GM12874 (cell line): Measurements from ENCODE around the gene TRIOBP.

Source experiments
- TF ChIP-seq, protein P1 (sequence below): IDR thresholded peaks from 2 replicates; pipeline ENCODE4 v1.5.1; 2011; ENCODE audit warnings: low read depth, mild to moderate bottlenecking, control low read depth, low read length, moderate library complexity; ENCODE audit not compliant: insufficient read depth

The TRIOBP gene

DNA sequence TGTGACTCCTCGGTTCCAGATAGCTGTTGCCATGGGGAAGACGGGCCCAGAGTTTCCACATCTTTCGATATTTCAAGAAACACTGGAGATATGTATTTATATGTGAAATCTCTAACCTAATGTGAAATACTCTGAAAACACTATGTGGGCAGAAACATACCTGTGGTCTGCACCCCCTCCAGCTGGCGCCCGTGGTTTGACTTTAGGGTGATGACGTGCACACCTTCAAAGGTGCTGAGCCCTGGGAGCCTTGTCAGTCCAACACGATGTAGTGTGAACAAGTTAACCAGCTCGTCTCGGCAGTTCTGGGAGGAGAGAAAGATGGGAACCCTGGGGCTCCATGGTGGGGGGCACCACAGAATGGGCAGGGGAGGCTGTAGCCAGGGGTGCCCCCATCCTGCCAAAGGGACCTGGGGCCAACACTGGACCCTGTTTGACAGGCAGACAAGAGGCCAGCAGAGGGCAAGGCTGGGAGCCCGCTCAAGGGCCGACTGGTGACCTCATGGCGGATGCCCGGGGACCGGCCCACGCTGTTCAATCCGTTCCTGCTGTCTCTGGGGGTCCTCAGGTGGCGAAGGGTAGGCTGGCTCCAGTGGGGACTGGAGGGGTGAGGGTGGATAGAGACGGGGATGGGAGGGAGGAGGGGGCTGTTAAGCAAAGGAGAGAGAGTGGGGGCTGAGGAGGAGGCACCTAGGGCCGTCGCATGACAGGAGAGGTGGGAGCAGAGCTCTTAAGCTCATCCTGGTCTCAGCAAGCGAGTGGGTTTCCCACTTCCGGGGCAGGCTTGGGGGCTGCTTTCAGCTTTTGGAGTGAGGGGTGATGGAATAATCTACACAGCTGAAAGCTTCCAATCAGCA is 43.8 kb downstream of the TRIOBP start:
- TF ChIP-seq, protein P1, sequence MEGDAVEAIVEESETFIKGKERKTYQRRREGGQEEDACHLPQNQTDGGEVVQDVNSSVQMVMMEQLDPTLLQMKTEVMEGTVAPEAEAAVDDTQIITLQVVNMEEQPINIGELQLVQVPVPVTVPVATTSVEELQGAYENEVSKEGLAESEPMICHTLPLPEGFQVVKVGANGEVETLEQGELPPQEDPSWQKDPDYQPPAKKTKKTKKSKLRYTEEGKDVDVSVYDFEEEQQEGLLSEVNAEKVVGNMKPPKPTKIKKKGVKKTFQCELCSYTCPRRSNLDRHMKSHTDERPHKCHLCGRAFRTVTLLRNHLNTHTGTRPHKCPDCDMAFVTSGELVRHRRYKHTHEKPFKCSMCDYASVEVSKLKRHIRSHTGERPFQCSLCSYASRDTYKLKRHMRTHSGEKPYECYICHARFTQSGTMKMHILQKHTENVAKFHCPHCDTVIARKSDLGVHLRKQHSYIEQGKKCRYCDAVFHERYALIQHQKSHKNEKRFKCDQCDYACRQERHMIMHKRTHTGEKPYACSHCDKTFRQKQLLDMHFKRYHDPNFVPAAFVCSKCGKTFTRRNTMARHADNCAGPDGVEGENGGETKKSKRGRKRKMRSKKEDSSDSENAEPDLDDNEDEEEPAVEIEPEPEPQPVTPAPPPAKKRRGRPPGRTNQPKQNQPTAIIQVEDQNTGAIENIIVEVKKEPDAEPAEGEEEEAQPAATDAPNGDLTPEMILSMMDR: no peak

DNA sequence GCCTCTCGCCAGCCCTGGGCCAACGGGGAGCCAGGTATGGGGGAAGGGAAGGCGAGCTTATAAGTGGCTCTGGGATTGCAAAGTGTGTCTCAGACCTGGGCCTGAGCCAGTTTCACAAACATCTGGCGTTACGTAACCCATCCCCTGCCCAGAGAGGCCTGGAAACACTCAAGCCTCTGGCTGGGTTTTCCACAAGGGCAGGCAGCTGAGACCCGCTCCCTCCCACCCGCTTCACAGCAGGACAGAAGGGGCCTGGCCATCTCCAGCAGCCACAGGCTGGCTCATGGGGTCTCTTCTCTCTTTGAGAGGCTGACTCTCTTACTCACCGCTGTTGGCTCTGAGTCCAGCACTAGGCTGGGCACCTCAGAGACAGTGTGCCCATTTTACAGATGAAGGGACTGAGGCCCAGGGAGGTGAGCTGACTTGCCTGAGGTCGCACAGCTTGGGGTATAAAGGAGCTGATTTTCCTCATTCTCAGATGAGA is 44.5 kb downstream of the TRIOBP start:
- TF ChIP-seq, protein P1: no peak

DNA sequence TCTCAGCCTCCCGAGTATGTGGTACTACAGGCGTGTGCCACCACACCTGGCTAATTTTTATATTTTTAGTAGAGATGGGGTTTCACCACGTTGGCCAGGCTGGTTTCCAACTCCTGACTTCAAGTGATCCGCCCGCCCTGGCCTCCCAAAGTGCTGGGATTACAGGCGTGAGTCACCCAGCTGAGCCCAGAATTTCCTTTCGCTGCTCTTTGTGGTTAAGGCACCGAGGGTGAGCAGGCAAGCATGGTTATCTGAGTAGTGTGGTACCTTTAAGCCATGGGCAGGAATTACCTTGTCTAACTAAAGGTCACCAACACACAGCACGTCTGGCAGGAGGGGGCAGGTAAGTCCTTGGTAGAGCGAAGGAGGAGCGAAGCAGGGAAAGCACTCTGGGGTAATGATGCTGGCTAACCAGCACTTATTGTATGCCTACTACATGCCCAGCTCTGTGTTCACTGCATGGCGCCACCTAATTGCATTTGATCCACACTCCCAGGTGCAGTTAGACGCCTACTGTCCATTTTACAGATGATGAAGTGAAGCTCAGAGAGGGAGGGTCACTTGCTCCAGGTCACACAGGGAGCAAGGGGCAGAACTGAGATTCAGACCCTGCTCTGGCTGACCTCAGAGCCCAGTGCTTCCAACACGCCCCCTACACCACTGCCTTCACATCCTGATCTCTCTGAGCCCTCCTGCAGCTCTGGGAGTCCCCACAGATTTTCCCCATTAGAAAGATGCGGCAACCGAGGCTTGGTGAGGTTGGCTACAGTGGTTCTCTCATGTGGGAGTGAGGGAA is 45.7 kb downstream of the TRIOBP start:
- TF ChIP-seq, protein P1: no peak

DNA sequence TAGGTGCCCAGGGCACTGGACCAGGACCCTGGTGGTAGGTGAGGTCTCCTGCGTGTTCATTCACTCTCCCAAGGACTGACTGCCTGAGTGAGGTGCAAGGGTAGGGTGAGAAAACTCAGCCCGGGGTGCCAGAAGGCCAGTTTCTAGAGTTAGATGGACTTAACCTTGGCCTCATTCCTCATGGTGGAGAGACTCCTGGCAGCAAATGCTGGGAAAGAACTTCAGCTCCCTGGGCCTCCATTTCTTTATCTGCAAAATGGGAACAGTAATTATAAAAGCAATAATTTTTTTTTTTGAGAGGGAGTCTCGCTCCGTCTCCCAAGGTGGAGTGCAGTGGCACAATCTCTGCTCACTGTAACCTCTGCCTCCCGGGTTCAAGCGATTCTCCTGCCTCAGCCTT is 47.7 kb downstream of the TRIOBP start:
- TF ChIP-seq, protein P1: no peak

DNA sequence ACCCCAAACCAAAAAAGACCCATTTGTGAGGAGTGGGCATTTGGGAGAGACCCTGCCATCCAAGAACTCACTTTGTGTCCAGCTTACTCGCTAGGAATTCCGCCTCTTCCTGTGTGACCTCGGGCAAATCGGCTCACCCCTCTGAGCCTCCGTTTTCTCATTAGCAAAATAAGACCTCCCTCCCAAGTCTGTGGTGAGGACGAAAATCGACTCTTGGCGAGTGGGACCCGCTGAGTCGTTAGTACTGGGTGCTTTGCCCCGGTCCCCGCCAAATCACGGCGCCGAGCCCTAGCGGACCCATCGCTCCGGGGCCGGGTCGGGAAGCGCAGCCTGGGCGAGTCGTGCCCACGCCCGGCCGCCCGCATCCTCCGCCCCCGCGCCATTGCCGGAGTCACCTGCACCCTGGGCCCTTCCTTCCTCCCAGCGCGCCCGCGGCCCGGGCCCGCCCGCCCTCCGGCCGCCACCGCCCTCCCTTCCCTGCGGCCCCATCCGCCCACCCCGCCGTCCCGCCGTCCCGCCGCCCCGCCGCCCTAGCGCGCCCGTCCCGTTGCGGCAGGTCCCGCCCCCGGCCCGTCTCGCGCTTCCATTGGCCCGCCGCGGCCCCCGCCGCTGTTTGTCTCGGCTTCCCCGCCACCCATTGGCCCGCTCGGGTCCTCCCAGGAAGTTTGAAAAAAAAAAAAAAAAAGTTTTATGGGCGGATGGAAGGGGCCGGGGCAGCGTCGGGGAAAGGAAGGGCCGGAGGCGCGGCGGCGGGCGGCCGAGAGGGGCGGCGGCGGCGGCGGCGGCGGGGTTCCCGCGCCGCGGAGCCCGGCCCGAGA is 48.9 kb downstream of the TRIOBP start:
- TF ChIP-seq, protein P1: no peak

DNA sequence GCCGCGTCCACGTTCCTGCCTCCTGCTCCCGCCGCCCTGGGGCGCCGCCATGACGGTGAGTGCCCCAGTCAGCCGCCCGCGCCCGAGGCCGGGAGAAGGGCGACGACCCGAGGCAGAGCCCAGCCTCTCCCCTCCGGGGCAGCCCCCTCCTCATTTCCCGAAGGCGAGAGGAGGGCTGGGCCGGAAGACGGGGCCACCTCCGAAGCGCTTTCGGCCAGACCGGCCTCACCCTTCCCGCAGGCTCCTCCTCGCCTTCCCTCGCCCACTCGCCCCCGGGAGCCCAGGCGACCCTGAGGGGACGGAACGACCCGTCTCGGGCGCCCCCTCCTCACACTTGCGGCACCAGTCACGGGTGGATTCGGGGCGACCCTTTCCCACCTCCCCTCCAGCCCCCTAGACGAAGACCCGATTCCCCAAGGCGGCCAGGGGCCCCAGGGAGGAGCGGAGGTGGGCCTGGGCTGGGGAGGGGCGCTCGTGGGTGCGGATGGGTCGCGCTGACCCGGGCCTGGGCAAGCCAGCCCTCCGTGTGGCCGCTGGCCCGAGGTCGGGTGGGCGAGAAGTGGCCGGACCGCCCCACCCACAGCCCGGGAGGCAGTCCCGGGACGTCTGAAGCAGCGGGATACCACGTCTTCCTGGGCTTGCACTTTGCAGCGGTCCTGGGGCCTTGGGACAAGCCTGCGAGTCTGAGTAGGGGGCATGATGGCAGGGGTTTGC is 49.7 kb downstream of the TRIOBP start:
- TF ChIP-seq, protein P1: no peak
